HG02973 (cell line): ENCODE measurements around the gene MRTO4.

Experiments
- ATAC-seq: cut with Tn5 transposase; IDR thresholded peaks from one replicate; pipeline ENCODE4 v1.9.1; 2021; ENCODE audit warnings: moderate library complexity; ENCODE audit not compliant: unreplicated experiment

MRTO4 gene

GRCh38 chr1:19308509-19308907 lies 56.9 kb downstream of the MRTO4 start:
- no peak for ATAC-seq

GRCh38 chr1:19309123-19309813 lies 57.7 kb downstream of the MRTO4 start:
- ATAC-seq: no peak
